Nephron (organoid): ENCODE results near the gene NTSR1.

ENCODE experiments used
- H3K27ac Mint-ChIP-seq, 3 experiments: 2 replicates each; pipeline ENCODE4 v1.8.0; 2020; ENCODE audit warnings: mixed read lengths in 3 of 3, mild to moderate bottlenecking in 2 of 3, moderate library complexity in 1 of 3
- H3K27me3 Mint-ChIP-seq: 2 replicates; pipeline ENCODE4 v1.8.0; 2021; ENCODE audit warnings: low read depth, mild to moderate bottlenecking, moderate library complexity, mixed read lengths
- H3K36me3 Mint-ChIP-seq: 2 replicates; pipeline ENCODE4 v1.8.0; 2020; ENCODE audit warnings: low read depth, mixed read lengths
- H3K4me1 Mint-ChIP-seq: 2 replicates; pipeline ENCODE4 v1.8.0; 2020; ENCODE audit warnings: mixed read lengths
- H3K4me3 Mint-ChIP-seq, 3 experiments: 2 replicates each; pipeline ENCODE4 v1.8.0; 2020; ENCODE audit warnings: mild to moderate bottlenecking in 3 of 3, mixed read lengths in 3 of 3, moderate library complexity in 2 of 3
- H3K9me3 Mint-ChIP-seq: 2 replicates; pipeline ENCODE4 v1.8.0; 2020; ENCODE audit warnings: mixed read lengths
- CTCF ChIP-seq, 3 experiments: fragments of 200-600 bp; sonication (generic); IDR thresholded peaks; one replicate each; pipeline ENCODE4 v1.5.0; 2021; ENCODE audit warnings: antibody characterized with exemption in 3 of 3; ENCODE audit not compliant: unreplicated experiment in 3 of 3

The NTSR1 gene

DNA sequence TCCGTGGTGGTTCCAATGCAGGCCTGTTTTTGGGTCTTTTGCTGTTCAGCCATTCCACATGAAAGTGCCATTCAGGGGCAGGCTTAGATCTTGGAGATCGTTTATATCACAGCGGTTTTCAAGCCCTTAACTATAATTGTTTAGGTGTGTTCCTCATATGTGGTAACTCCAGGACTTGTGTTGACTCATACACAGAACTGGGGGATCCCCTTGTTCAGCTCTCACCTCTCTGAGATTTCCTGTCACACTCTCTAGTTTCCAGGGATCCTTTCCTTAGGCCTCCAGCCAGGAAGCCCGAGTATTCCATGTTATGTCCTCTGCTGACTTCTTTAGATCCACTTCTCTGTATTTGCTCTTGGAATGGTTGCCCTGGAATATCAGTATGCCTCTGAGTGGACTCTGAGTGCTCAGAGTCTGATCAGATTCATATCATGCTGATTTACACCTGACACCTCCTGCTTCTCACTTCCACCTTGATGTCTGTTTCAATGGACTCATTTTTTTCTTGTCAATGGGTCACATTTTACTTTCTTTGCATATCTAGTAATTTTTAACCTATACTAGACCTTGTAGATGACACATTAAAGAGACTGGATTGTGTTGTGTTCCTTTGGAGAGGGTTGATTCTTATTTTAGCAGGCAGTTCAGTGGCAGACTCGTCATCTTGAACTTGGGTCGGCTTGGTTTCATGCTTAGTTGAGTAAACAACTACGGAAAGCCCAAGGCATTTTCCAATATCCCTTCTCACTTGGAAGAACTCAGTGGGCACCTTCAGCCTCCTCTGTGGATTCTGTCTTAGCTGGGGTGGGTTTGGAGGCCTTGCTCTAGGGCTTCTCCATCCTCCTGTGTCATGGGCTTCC lies 13.1 kb downstream of the NTSR1 start:
- Mint-ChIP-seq H3K36me3 (peaks cover 10% of the 10 kb centered on the region), H3K4me3 (no peak overlapping the region), H3K27me3 (peaks cover 71% of the 10 kb centered on the region), H3K9me3 (peaks cover 32% of the 10 kb centered on the region), H3K27ac (no peak overlapping the region), H3K4me1 (peaks cover 5% of the 10 kb centered on the region)
- TF ChIP-seq CTCF (IDR thresholded peaks at IDR 0.05; ENCODE audit: unreplicated experiment in 3 of 3) = no peak

GRCh38 chr20:62722627-62723026 lies 14.0 kb downstream of the NTSR1 start:
- H3K27ac Mint-ChIP-seq = no peak overlapping the region
- H3K36me3 Mint-ChIP-seq = peaks cover 10% of the 10 kb centered on the region
- no peak for TF ChIP-seq CTCF (IDR thresholded peaks at IDR 0.05; ENCODE audit: unreplicated experiment in 3 of 3)
- H3K4me3 Mint-ChIP-seq = no peak overlapping the region
- peaks cover 63% of the 10 kb centered on the region for H3K27me3 Mint-ChIP-seq
- peaks cover 32% of the 10 kb centered on the region for H3K9me3 Mint-ChIP-seq
- peaks cover 5% of the 10 kb centered on the region for H3K4me1 Mint-ChIP-seq

GRCh38 chr20:62723351-62723750 lies 14.7 kb downstream of the NTSR1 start:
- peaks cover 10% of the 10 kb centered on the region for H3K36me3 Mint-ChIP-seq
- H3K9me3 Mint-ChIP-seq = peaks cover 32% of the 10 kb centered on the region
- TF ChIP-seq CTCF (IDR thresholded peaks at IDR 0.05; ENCODE audit: unreplicated experiment in 3 of 3) = no peak

DNA sequence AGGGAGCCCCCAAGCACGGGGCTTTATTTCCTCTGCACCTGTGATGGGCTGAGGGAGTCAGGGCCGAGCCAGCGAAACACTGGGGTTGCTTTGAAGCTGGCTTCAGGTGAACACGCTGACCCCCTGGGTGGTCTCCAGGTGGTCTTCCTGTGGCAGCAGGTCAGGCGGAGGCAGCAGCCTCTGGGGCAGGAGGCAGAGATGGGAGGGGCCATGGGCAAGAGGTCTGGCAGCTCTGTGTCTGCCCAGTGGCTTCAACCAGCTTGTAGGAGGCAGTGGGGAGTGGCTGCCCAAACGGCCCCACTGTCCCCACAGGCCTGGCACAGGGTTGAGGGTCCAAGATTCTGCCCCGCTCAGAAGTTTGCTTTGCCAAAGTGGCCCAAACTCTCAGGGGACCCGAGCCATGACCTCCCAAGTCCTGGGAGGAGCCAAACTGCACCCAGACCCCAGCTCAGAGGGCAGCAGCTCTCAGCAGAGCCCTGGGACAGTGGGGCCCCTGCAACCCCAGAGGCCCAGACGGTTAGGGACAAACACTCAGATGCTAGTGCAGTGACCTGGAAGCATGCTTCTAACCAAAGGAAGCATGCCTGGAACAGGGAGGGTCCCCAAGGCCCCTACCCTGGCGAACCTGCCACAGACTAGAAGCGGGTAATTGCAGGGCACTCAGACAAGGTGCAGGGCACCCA lies 15.3 kb downstream of the NTSR1 start:
- Mint-ChIP-seq H3K27ac (no peak overlapping the region), H3K27me3 (peaks cover 52% of the 10 kb centered on the region), H3K9me3 (peaks cover 32% of the 10 kb centered on the region), H3K36me3 (peaks cover 10% of the 10 kb centered on the region), H3K4me3 (no peak overlapping the region), H3K4me1 (peaks cover 5% of the 10 kb centered on the region)
- TF ChIP-seq CTCF (IDR thresholded peaks at IDR 0.05; ENCODE audit: unreplicated experiment in 3 of 3) = no peak

More at GRCh38 chr20:62723351-62723750, 14.7 kb downstream of the NTSR1 start:
- Mint-ChIP-seq H3K27me3 (peaks cover 56% of the 10 kb centered on the region), H3K4me1 (peaks cover 5% of the 10 kb centered on the region), H3K4me3 (no peak overlapping the region), H3K27ac (no peak overlapping the region)

DNA sequence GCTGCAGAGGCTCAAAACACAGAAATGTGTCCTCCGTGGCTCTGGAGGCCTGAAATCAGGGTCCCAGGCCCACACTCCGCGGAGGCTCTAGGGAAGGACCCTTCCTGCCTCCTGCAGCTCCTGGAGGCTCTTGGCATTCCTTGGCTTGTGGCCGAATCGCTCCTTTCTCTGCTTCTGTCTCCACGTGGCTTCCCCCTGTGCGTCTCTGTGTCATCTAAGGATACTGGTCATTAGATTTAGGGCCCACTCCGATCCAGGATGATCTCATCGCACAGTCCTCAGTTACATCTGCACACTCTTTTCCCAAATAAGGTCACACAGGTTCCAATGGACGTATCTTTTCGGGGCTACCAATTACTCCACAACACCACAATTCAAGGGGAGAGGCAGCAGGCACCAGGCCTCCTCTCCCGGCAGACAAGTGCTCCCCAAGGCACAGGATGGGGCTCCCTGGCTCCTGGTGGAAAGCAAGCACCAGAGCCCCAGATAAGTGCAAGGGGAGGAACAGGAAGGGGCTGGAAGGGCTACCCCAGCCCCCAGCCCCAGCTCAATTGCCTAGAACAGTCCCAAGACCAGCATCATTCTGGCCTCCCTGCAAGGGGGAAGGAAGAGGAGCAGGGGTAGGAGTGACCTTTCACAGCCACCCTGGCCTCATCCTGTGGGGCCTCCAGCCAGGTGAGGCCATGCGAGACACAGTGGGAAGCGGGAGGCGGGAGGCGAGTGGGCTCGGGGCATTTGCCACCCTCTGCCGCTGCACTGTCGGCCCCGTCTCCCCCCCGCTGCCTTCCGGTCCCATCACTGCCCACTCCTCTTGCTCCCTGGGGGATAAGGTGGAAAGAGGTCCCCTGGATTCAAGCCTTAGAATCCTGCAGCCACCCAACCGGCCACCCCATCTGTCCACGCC lies 16.3 kb downstream of the NTSR1 start:
- no peak overlapping the region for H3K27ac Mint-ChIP-seq
- TF ChIP-seq CTCF (IDR thresholded peaks at IDR 0.05; ENCODE audit: unreplicated experiment in 3 of 3) = no peak
- peaks cover 10% of the 10 kb centered on the region for H3K36me3 Mint-ChIP-seq
- peaks cover 5% of the 10 kb centered on the region for H3K4me1 Mint-ChIP-seq
- peaks cover 23% of the 10 kb centered on the region for H3K9me3 Mint-ChIP-seq
- H3K4me3 Mint-ChIP-seq = no peak overlapping the region
- peaks cover 47% of the 10 kb centered on the region for H3K27me3 Mint-ChIP-seq
